ENCODE results near the gene KCNH5.

KCNH5 gene

DNA sequence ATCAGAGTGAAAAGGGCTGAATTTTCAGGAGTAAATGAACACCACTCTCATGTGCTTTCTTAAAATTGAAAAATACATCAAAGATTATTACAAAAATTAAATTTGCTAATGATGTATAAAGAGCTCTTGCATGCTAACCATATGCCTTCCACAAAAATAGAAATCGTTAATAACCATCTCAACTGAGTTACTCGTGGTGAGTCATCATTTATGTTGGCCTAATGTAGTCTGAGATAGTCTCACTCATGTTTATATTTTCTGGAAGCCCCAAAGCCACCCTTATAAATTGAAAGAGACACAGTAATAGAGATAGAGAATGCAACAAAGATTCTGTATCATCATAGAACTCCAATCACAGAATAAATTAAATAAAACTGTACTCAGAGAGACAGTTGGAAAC is 131.2 kb downstream of the KCNH5 start:
- H3K27me3 ChIP-seq (ENCODE audit: insufficient read depth, low read length, poor library complexity, severe bottlenecking): no peaks in the 10 kb centered on the region
- H3K9ac ChIP-seq (ENCODE audit: low read depth, low read length, poor library complexity, severe bottlenecking): no peak overlapping the region
- H3K9me3 ChIP-seq (ENCODE audit: insufficient read depth, low read depth, low read length): no peaks in the 10 kb centered on the region
- no peaks in the 10 kb centered on the region for H4K20me1 ChIP-seq (ENCODE audit: insufficient read depth, low read length, poor library complexity, severe bottlenecking)
- TF ChIP-seq, protein P1, sequence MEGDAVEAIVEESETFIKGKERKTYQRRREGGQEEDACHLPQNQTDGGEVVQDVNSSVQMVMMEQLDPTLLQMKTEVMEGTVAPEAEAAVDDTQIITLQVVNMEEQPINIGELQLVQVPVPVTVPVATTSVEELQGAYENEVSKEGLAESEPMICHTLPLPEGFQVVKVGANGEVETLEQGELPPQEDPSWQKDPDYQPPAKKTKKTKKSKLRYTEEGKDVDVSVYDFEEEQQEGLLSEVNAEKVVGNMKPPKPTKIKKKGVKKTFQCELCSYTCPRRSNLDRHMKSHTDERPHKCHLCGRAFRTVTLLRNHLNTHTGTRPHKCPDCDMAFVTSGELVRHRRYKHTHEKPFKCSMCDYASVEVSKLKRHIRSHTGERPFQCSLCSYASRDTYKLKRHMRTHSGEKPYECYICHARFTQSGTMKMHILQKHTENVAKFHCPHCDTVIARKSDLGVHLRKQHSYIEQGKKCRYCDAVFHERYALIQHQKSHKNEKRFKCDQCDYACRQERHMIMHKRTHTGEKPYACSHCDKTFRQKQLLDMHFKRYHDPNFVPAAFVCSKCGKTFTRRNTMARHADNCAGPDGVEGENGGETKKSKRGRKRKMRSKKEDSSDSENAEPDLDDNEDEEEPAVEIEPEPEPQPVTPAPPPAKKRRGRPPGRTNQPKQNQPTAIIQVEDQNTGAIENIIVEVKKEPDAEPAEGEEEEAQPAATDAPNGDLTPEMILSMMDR (conservative IDR thresholded peaks at IDR 0.05; ENCODE audit: low read length): no peak
- no peak for TF ChIP-seq EZH2phosphoT487 (IDR thresholded peaks at IDR 0.05; ENCODE audit: borderline replicate concordance)
- H3K36me3 ChIP-seq (ENCODE audit: insufficient read depth, low read length): no peaks in the 10 kb centered on the region
- H3K4me3 ChIP-seq (ENCODE audit: low read length, poor library complexity, severe bottlenecking): no peak overlapping the region
- H3K4me2 ChIP-seq (ENCODE audit: low read depth, low read length, poor library complexity, severe bottlenecking): no peak overlapping the region
- no peak overlapping the region for H2AFZ ChIP-seq (ENCODE audit: low read length)
- H3K9me2 ChIP-seq (replicated peaks; ENCODE audit: low read depth, low read length): no peaks in the 10 kb centered on the region
- H3K4me1 ChIP-seq (ENCODE audit: insufficient read depth, low read length, poor library complexity, severe bottlenecking): no peaks in the 10 kb centered on the region
- H3F3A ChIP-seq (ENCODE audit: low read depth): no peaks in the 10 kb centered on the region
- H3K79me2 ChIP-seq (ENCODE audit: insufficient read depth, low read length): no peaks in the 10 kb centered on the region

DNA sequence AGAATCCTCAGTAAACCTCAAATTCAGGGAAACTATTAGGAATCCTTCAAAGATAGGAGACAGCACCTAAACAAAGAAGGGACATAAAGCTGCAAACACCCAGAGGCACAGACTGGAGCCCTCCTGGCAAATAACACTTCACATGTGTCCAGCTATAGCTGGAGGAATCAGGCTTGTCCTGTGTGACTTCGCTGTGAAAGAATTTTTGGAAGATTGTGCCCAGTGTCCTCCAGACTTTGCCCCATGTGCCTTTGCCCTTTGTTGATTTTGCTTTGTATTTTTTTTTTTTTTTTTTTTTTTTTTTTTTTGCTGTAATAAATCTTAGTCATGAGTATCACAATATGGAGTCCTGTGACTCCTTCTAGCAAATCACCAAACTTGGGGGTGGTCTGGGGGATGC is 136.8 kb downstream of the KCNH5 start:
- no peak overlapping the region for H2AFZ ChIP-seq (ENCODE audit: low read length)
- no peaks in the 10 kb centered on the region for H4K20me1 ChIP-seq (ENCODE audit: insufficient read depth, low read length, poor library complexity, severe bottlenecking)
- no peaks in the 10 kb centered on the region for H3K27me3 ChIP-seq (ENCODE audit: insufficient read depth, low read length, poor library complexity, severe bottlenecking)
- no peaks in the 10 kb centered on the region for H3F3A ChIP-seq (ENCODE audit: low read depth)
- H3K79me2 ChIP-seq (ENCODE audit: insufficient read depth, low read length): no peaks in the 10 kb centered on the region
- H3K9me3 ChIP-seq (ENCODE audit: insufficient read depth, low read depth, low read length): no peaks in the 10 kb centered on the region
- no peaks in the 10 kb centered on the region for H3K36me3 ChIP-seq (ENCODE audit: insufficient read depth, low read length)
- H3K9me2 ChIP-seq (replicated peaks; ENCODE audit: low read depth, low read length): no peaks in the 10 kb centered on the region
- H3K9ac ChIP-seq (ENCODE audit: low read depth, low read length, poor library complexity, severe bottlenecking): no peak overlapping the region
- TF ChIP-seq, protein P1 (conservative IDR thresholded peaks at IDR 0.05; ENCODE audit: low read length): no peak
- TF ChIP-seq EZH2phosphoT487 (IDR thresholded peaks at IDR 0.05; ENCODE audit: borderline replicate concordance): no peak
- H3K4me2 ChIP-seq (ENCODE audit: low read depth, low read length, poor library complexity, severe bottlenecking): no peak overlapping the region
- no peaks in the 10 kb centered on the region for H3K4me1 ChIP-seq (ENCODE audit: insufficient read depth, low read length, poor library complexity, severe bottlenecking)
- H3K4me3 ChIP-seq (ENCODE audit: low read length, poor library complexity, severe bottlenecking): no peak overlapping the region

DNA sequence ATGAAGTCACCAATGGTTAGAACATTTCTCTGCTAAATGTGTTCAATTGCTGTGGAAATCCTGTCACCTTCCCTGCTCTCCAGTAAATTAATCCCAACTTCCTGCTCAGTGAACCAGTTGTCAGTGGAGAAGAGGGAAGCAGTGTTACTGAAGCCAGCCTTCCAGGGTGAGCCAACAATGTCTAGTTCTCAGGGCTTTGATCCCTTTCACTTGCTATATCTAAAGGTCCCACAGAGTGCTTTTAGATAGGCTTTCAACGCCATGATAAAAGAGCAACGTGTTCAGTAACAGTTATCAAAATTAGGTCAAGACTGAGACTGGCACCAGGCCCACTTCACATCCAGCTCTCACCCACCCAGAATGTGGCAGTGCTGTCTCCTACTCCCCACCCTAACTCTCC is 139.7 kb downstream of the KCNH5 start:
- Histone ChIP-seq H3K4me2 (ENCODE audit: low read depth, low read length, poor library complexity, severe bottlenecking) (no peak overlapping the region), H3K9me3 (ENCODE audit: insufficient read depth, low read depth, low read length) (no peaks in the 10 kb centered on the region), H3K4me1 (ENCODE audit: insufficient read depth, low read length, poor library complexity, severe bottlenecking) (no peaks in the 10 kb centered on the region), H3K9ac (ENCODE audit: low read depth, low read length, poor library complexity, severe bottlenecking) (no peak overlapping the region), H3K36me3 (ENCODE audit: insufficient read depth, low read length) (no peaks in the 10 kb centered on the region), H3K9me2 (replicated peaks; ENCODE audit: low read depth, low read length) (no peaks in the 10 kb centered on the region), H3K4me3 (ENCODE audit: low read length, poor library complexity, severe bottlenecking) (no peak overlapping the region), H3F3A (ENCODE audit: low read depth) (no peaks in the 10 kb centered on the region), H4K20me1 (ENCODE audit: insufficient read depth, low read length, poor library complexity, severe bottlenecking) (no peaks in the 10 kb centered on the region), H3K79me2 (ENCODE audit: insufficient read depth, low read length) (no peaks in the 10 kb centered on the region), H2AFZ (ENCODE audit: low read length) (no peak overlapping the region), H3K27me3 (ENCODE audit: insufficient read depth, low read length, poor library complexity, severe bottlenecking) (no peaks in the 10 kb centered on the region)
- TF ChIP-seq, protein P1 (conservative IDR thresholded peaks at IDR 0.05; ENCODE audit: low read length): no peak
- TF ChIP-seq EZH2phosphoT487 (IDR thresholded peaks at IDR 0.05; ENCODE audit: borderline replicate concordance): no peak
